ENCODE data around the gene KDM1B. TPM values are rescaled to one million over a fixed set of nuclear protein-coding genes. Genes with fewer than 3 reads are reported as not detected.

Gene KDM1B
- total and polyA plus RNA-seq, 9 of the 15 experiments (the other 6 are each of a cell fraction or from before 2014, with no cell fraction given): 1.4 to 58.9 (median 36.3) TPM

GRCh38 chr6:18122128-18123093 lies 32.8 kb upstream of the KDM1B start, which contains the start of gene NHLRC1:
TSS of gene NHLRC1 (minus strand) at chr6:18122677. CDS start at chr6:18122606, 71 bp downstream.
- H4K20me1 ChIP-seq (replicated peaks; ENCODE audit: control insufficient read depth, insufficient read depth, low read length): no peaks in the 10 kb centered on the region
- peaks cover 3 to 8% of the 10 kb centered on the region in 2 experiments; a peak in 2 of 5 replicates for H3K4me1 ChIP-seq (replicated peaks in 1 of 2; ENCODE audit: control insufficient read depth in 2 of 2, insufficient read depth in 2 of 2, low read length in 2 of 2)
- H3K9me3 ChIP-seq (replicated peaks; ENCODE audit: control insufficient read depth, insufficient read depth, low read depth, low read length): no peaks in the 10 kb centered on the region
- CTCF ChIA-PET (ENCODE audit: low intra/inter-chr PET ratio): no interaction called here
- no peak within 1 kb of the TSS for H3K4me2 ChIP-seq (ENCODE audit: insufficient read depth, low read length)
- H3K27ac ChIP-seq (ENCODE audit: extremely low read depth, low read depth, low read length): no peak within 1 kb of the TSS
- in situ Hi-C loops (cut with MboI): no loop called here
- H3K9ac ChIP-seq (ENCODE audit: insufficient read depth in 1 of 2, low read depth in 2 of 2, low read length in 2 of 2): no peak within 1 kb of the TSS
- no peak for FAIRE-seq
- no peaks in the 10 kb centered on the region for H3K36me3 ChIP-seq (ENCODE audit: control insufficient read depth, insufficient read depth, low read length)
- no peaks in the 10 kb centered on the region for H3K27me3 ChIP-seq (ENCODE audit: control insufficient read depth in 2 of 2, insufficient read depth in 2 of 2, low read length in 2 of 2)
- WGBS (ENCODE audit: insufficient coverage, low coverage, missing lambda C conversion rate): 87% methylated on average over 59 of the region's 82 CpGs
- 0 out of 3 replicates have a peak, but pooled peaks have one; percentile 16 for ATAC-seq
- intact Hi-C loops (cut with micrococcal nuclease): no loop called here
- no peaks in the 10 kb centered on the region for H3K9me1 ChIP-seq (ENCODE audit: control insufficient read depth, insufficient read depth, low read length)
- DNase-seq (ENCODE audit: extremely low read depth in 1 of 4, low spot score in 3 of 4): no peak
- POLR2A ChIA-PET: interaction anchor here (0.6 to 1.6 kb wide), 4 partner anchors 13 to 294 kb away, joined by 3 to 4 read pairs (median 4); no protein-coding TSS in a partner anchor
- TF ChIP-seq RAD21 (CRISPR knock-in tag; conservative IDR thresholded peaks at IDR 0.05 in 1 of 2, IDR thresholded peaks at IDR 0.05 in 1 of 2) (peak in 1 of 2 experiments; percentile 38; a peak in 2 of 4 replicates), ZBTB33 (CRISPR knock-in tag; IDR thresholded peaks at IDR 0.05) (peak; percentile 99)
- TF ChIP-seq, protein P1, sequence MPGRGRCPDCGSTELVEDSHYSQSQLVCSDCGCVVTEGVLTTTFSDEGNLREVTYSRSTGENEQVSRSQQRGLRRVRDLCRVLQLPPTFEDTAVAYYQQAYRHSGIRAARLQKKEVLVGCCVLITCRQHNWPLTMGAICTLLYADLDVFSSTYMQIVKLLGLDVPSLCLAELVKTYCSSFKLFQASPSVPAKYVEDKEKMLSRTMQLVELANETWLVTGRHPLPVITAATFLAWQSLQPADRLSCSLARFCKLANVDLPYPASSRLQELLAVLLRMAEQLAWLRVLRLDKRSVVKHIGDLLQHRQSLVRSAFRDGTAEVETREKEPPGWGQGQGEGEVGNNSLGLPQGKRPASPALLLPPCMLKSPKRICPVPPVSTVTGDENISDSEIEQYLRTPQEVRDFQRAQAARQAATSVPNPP (IDR thresholded peaks at IDR 0.05; ENCODE audit: borderline replicate concordance, insufficient read depth, insufficient read length): no peak
- TF ChIP-seq, protein P2, sequence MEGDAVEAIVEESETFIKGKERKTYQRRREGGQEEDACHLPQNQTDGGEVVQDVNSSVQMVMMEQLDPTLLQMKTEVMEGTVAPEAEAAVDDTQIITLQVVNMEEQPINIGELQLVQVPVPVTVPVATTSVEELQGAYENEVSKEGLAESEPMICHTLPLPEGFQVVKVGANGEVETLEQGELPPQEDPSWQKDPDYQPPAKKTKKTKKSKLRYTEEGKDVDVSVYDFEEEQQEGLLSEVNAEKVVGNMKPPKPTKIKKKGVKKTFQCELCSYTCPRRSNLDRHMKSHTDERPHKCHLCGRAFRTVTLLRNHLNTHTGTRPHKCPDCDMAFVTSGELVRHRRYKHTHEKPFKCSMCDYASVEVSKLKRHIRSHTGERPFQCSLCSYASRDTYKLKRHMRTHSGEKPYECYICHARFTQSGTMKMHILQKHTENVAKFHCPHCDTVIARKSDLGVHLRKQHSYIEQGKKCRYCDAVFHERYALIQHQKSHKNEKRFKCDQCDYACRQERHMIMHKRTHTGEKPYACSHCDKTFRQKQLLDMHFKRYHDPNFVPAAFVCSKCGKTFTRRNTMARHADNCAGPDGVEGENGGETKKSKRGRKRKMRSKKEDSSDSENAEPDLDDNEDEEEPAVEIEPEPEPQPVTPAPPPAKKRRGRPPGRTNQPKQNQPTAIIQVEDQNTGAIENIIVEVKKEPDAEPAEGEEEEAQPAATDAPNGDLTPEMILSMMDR (IDR thresholded peaks at IDR 0.05 in 2 of 3, conservative IDR thresholded peaks at IDR 0.05 in 1 of 3; ENCODE audit: insufficient read depth in 2 of 3, low read depth in 1 of 3, low read length in 3 of 3): peak; percentile 15 to 26 (median 24); a peak in 2 of 6 replicates
- no peak within 1 kb of the TSS for H2AFZ ChIP-seq (ENCODE audit: low read depth, low read length)
- H3K79me2 ChIP-seq (ENCODE audit: control insufficient read depth, insufficient read depth, low read length): no peaks in the 10 kb centered on the region
- BruUV-seq (replicated peaks): no TSS peak
- no peak within 1 kb of the TSS for H3K4me3 ChIP-seq

Data from K562 (cell line).